ENCODE results near the gene ADAMTS4.
A peak's percentile ranks its signal among the peaks of the same experiment; 100 is the strongest.

Gene ADAMTS4

DNA sequence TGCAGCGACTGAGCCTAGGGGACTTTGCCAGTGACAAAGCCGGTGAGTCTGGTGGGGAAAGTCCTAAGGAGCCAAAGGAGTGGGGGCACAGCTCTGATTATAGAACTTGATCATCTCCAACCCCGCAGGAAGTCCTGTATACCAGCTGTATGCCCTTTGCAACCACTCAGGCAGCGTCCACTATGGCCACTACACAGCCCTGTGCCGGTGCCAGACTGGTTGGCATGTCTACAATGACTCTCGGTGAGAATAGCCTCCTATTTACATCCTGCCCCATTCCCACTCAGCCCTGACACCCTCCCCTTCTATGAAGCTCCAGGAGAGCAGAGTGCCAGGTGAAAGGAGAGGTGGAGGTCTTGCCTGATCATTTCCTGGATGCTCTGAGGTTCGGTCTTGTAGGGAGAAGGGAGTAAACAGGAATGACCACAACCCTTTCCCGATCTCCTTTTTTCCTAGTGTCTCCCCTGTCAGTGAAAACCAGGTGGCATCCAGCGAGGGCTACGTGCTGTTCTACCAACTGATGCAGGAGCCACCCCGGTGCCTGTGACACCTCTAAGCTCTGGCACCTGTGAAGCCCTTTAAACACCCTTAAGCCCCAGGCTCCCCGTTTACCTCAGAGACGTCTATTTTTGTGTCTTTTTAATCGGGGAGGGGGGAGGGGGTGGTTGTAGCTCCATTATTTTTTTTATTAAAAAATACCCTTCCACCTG, 33.8 kb downstream of the ADAMTS4 start:
- peaks cover 56 to 59% of the 10 kb centered on the region in 2 experiments for H3K36me3 ChIP-seq (ENCODE audit: control insufficient read depth in 1 of 2, insufficient read depth in 2 of 2, low read depth in 1 of 2, low read length in 2 of 2)
- H2BK12ac ChIP-seq (ENCODE audit: low read length in 2 of 2), result no peak overlapping the region
- H3K27ac ChIP-seq (ENCODE audit: low read length, poor library complexity, severe bottlenecking), result no peak overlapping the region
- no peak overlapping the region for H4K8ac ChIP-seq (ENCODE audit: low read length)
- H2AFZ ChIP-seq (ENCODE audit: low read depth, low read length), result no peak overlapping the region
- H3K23ac ChIP-seq (ENCODE audit: low read length in 2 of 2), result no peak overlapping the region
- H3K4ac ChIP-seq (ENCODE audit: low read depth in 1 of 2, low read length in 2 of 2), result no peak overlapping the region
- whole genome bisulfite sequencing, result 97% methylated on average over 9 of the region's 14 CpGs
- no peak overlapping the region for H3K18ac ChIP-seq (ENCODE audit: low read depth in 1 of 2, low read length in 2 of 2)
- H3K79me1 ChIP-seq (replicated peaks; ENCODE audit: low read length, poor library complexity, severe bottlenecking), result peaks cover 45% of the 10 kb centered on the region
- no peak for DNase-seq
- no peak overlapping the region for H2AK5ac ChIP-seq (ENCODE audit: low read length, severe bottlenecking)
- H2BK5ac ChIP-seq (ENCODE audit: low read depth, low read length, poor library complexity, severe bottlenecking), result no peak overlapping the region
- peak overlapping the region; percentile 78 for H3K4me2 ChIP-seq (ENCODE audit: low read length, poor library complexity, severe bottlenecking)
- no peak overlapping the region for H4K91ac ChIP-seq (ENCODE audit: low read length)
- no peak overlapping the region for H2BK15ac ChIP-seq (ENCODE audit: low read depth, poor library complexity, severe bottlenecking)
- H3K9ac ChIP-seq (ENCODE audit: low read length), result peak overlapping the region; percentile 97
- H2BK120ac ChIP-seq (ENCODE audit: low read depth, low read length), result no peak overlapping the region
- H3K4me1 ChIP-seq (ENCODE audit: control insufficient read depth, insufficient read depth, low read depth, low read length), result peaks cover 23% of the 10 kb centered on the region
- no peaks in the 10 kb centered on the region for H3K9me3 ChIP-seq (ENCODE audit: control insufficient read depth, low read length)
- H3K14ac ChIP-seq (ENCODE audit: low read length in 2 of 2), result no peak overlapping the region
- peak overlapping the region in 1 of 2 experiments; percentile 99 for H3K4me3 ChIP-seq (ENCODE audit: insufficient read depth in 1 of 2, low read depth in 1 of 2, low read length in 2 of 2)
- no peaks in the 10 kb centered on the region for H3K27me3 ChIP-seq (ENCODE audit: control insufficient read depth in 1 of 2, insufficient read depth in 1 of 2, low read length in 2 of 2)

DNA sequence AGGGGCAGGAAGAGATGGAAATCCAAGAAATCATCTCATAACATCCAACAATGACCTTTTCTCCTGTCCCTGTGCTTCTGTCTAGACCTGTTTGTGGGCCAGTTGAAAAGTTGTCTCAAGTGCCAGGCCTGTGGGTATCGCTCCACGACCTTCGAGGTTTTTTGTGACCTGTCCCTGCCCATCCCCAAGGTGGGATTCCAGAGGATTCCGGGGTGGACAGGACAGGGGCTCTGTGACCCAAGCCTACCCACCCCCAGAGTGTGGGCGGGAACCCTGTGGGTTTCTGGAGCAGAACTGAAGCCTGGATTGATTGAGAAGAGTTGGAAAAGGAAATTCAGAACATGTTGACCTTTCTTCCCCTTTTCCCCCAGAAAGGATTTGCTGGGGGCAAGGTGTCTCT, 35.1 kb downstream of the ADAMTS4 start:
- no peak overlapping the region for H2AFZ ChIP-seq (ENCODE audit: low read depth, low read length)
- peak overlapping the region; percentile 30 for H3K9ac ChIP-seq (ENCODE audit: low read length)
- H2BK12ac ChIP-seq (ENCODE audit: low read length in 2 of 2), result no peak overlapping the region
- no peak for DNase-seq
- H4K8ac ChIP-seq (ENCODE audit: low read length), result no peak overlapping the region
- 94% methylated on average over 5 of the region's 5 CpGs for WGBS
- H2BK15ac ChIP-seq (ENCODE audit: low read depth, poor library complexity, severe bottlenecking), result no peak overlapping the region
- H3K79me1 ChIP-seq (replicated peaks; ENCODE audit: low read length, poor library complexity, severe bottlenecking), result peaks cover 44% of the 10 kb centered on the region
- no peaks in the 10 kb centered on the region for H3K9me3 ChIP-seq (ENCODE audit: control insufficient read depth, low read length)
- no peak overlapping the region for H3K4ac ChIP-seq (ENCODE audit: low read depth in 1 of 2, low read length in 2 of 2)
- H3K27ac ChIP-seq (ENCODE audit: low read length, poor library complexity, severe bottlenecking), result no peak overlapping the region
- peaks cover 29% of the 10 kb centered on the region for H3K4me1 ChIP-seq (ENCODE audit: control insufficient read depth, insufficient read depth, low read depth, low read length)
- H3K36me3 ChIP-seq (ENCODE audit: control insufficient read depth in 1 of 2, insufficient read depth in 2 of 2, low read depth in 1 of 2, low read length in 2 of 2), result peaks cover 46 to 48% of the 10 kb centered on the region in 2 experiments
- no peak overlapping the region for H3K23ac ChIP-seq (ENCODE audit: low read length in 2 of 2)
- H3K4me3 ChIP-seq (ENCODE audit: insufficient read depth in 1 of 2, low read depth in 1 of 2, low read length in 2 of 2), result no peak overlapping the region
- no peak overlapping the region for H4K91ac ChIP-seq (ENCODE audit: low read length)
- no peak overlapping the region for H2BK5ac ChIP-seq (ENCODE audit: low read depth, low read length, poor library complexity, severe bottlenecking)
- no peak overlapping the region for H3K4me2 ChIP-seq (ENCODE audit: low read length, poor library complexity, severe bottlenecking)
- H3K27me3 ChIP-seq (ENCODE audit: control insufficient read depth in 1 of 2, insufficient read depth in 1 of 2, low read length in 2 of 2), result no peaks in the 10 kb centered on the region
- H3K14ac ChIP-seq (ENCODE audit: low read length in 2 of 2), result no peak overlapping the region
- no peak overlapping the region for H2AK5ac ChIP-seq (ENCODE audit: low read length, severe bottlenecking)
- no peak overlapping the region for H2BK120ac ChIP-seq (ENCODE audit: low read depth, low read length)
- H3K18ac ChIP-seq (ENCODE audit: low read depth in 1 of 2, low read length in 2 of 2), result no peak overlapping the region

DNA sequence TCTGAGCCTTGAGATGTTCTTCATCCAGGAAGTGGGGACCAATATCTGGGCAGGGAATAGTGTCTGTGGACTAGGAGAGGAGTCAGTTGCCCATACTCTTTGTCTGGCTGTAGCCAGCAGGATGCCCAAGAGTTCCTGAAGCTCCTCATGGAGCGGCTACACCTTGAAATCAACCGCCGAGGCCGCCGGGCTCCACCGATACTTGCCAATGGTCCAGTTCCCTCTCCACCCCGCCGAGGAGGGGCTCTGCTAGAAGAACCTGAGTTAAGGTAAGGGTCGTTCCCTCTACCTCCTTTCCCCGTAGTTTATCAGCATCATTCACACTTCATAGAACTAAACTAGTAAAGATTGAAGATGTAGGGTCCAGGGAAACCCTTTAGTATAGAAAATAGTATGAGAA, 36.0 kb downstream of the ADAMTS4 start:
- DNase-seq, result no peak
- H3K27ac ChIP-seq (ENCODE audit: low read length, poor library complexity, severe bottlenecking), result no peak overlapping the region
- no peak overlapping the region for H2BK120ac ChIP-seq (ENCODE audit: low read depth, low read length)
- no peak overlapping the region for H2BK12ac ChIP-seq (ENCODE audit: low read length in 2 of 2)
- H2AFZ ChIP-seq (ENCODE audit: low read depth, low read length), result no peak overlapping the region
- peaks cover 29% of the 10 kb centered on the region for H3K4me1 ChIP-seq (ENCODE audit: control insufficient read depth, insufficient read depth, low read depth, low read length)
- H2BK5ac ChIP-seq (ENCODE audit: low read depth, low read length, poor library complexity, severe bottlenecking), result no peak overlapping the region
- no peak overlapping the region for H3K4ac ChIP-seq (ENCODE audit: low read depth in 1 of 2, low read length in 2 of 2)
- no peak overlapping the region for H2BK15ac ChIP-seq (ENCODE audit: low read depth, poor library complexity, severe bottlenecking)
- peak overlapping the region; percentile 30 for H3K9ac ChIP-seq (ENCODE audit: low read length)
- peaks cover 47 to 52% of the 10 kb centered on the region in 2 experiments for H3K36me3 ChIP-seq (ENCODE audit: control insufficient read depth in 1 of 2, insufficient read depth in 2 of 2, low read depth in 1 of 2, low read length in 2 of 2)
- no peak overlapping the region for H2AK5ac ChIP-seq (ENCODE audit: low read length, severe bottlenecking)
- H3K27me3 ChIP-seq (ENCODE audit: control insufficient read depth in 1 of 2, insufficient read depth in 1 of 2, low read length in 2 of 2), result no peaks in the 10 kb centered on the region
- H3K9me3 ChIP-seq (ENCODE audit: control insufficient read depth, low read length), result no peaks in the 10 kb centered on the region
- no peak overlapping the region for H4K8ac ChIP-seq (ENCODE audit: low read length)
- H3K79me1 ChIP-seq (replicated peaks; ENCODE audit: low read length, poor library complexity, severe bottlenecking), result peaks cover 38% of the 10 kb centered on the region
- H3K14ac ChIP-seq (ENCODE audit: low read length in 2 of 2), result no peak overlapping the region
- H3K18ac ChIP-seq (ENCODE audit: low read depth in 1 of 2, low read length in 2 of 2), result no peak overlapping the region
- WGBS, result 93% methylated on average over 7 of the region's 10 CpGs
- no peak overlapping the region for H3K4me3 ChIP-seq (ENCODE audit: insufficient read depth in 1 of 2, low read depth in 1 of 2, low read length in 2 of 2)
- no peak overlapping the region for H4K91ac ChIP-seq (ENCODE audit: low read length)
- H3K23ac ChIP-seq (ENCODE audit: low read length in 2 of 2), result no peak overlapping the region
- H3K4me2 ChIP-seq (ENCODE audit: low read length, poor library complexity, severe bottlenecking), result no peak overlapping the region

DNA sequence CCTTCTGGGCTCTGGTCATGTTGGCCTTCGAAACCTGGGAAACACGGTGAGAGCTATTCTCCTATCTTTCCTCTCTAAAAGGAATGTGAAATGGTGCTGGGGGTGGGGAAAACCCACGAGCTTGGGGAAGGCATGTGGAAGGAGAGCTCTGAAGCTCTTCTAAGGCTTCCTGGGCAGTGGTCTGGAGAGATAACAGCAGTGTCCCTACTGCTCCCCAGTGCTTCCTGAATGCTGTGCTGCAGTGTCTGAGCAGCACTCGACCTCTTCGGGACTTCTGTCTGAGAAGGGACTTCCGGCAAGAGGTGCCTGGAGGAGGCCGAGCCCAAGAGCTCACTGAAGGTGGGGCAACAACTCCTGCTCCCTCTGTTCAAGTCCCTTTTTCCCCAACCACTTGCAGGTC, 36.8 kb downstream of the ADAMTS4 start:
- Histone ChIP-seq H2BK5ac (ENCODE audit: low read depth, low read length, poor library complexity, severe bottlenecking) (no peak overlapping the region), H4K8ac (ENCODE audit: low read length) (no peak overlapping the region), H3K4ac (ENCODE audit: low read depth in 1 of 2, low read length in 2 of 2) (no peak overlapping the region), H3K18ac (ENCODE audit: low read depth in 1 of 2, low read length in 2 of 2) (no peak overlapping the region), H2AFZ (ENCODE audit: low read depth, low read length) (no peak overlapping the region), H3K14ac (ENCODE audit: low read length in 2 of 2) (no peak overlapping the region), H4K91ac (ENCODE audit: low read length) (no peak overlapping the region), H2BK12ac (ENCODE audit: low read length in 2 of 2) (no peak overlapping the region), H2AK5ac (ENCODE audit: low read length, severe bottlenecking) (no peak overlapping the region), H3K9ac (ENCODE audit: low read length) (no peak overlapping the region), H3K4me3 (ENCODE audit: insufficient read depth in 1 of 2, low read depth in 1 of 2, low read length in 2 of 2) (no peak overlapping the region), H3K27me3 (ENCODE audit: control insufficient read depth in 1 of 2, insufficient read depth in 1 of 2, low read length in 2 of 2) (no peaks in the 10 kb centered on the region), H3K36me3 (ENCODE audit: control insufficient read depth in 1 of 2, insufficient read depth in 2 of 2, low read depth in 1 of 2, low read length in 2 of 2) (peaks cover 46 to 59% of the 10 kb centered on the region in 2 experiments), H3K27ac (ENCODE audit: low read length, poor library complexity, severe bottlenecking) (no peak overlapping the region), H3K9me3 (ENCODE audit: control insufficient read depth, low read length) (no peaks in the 10 kb centered on the region), H2BK120ac (ENCODE audit: low read depth, low read length) (no peak overlapping the region), H3K23ac (ENCODE audit: low read length in 2 of 2) (no peak overlapping the region), H3K4me2 (ENCODE audit: low read length, poor library complexity, severe bottlenecking) (no peak overlapping the region), H3K79me1 (replicated peaks; ENCODE audit: low read length, poor library complexity, severe bottlenecking) (peaks cover 33% of the 10 kb centered on the region), H3K4me1 (ENCODE audit: control insufficient read depth, insufficient read depth, low read depth, low read length) (peaks cover 24% of the 10 kb centered on the region), H2BK15ac (ENCODE audit: low read depth, poor library complexity, severe bottlenecking) (no peak overlapping the region)
- 60% methylated on average over 5 of the region's 7 CpGs for WGBS
- DNase-seq, result no peak
